KBM-7 (cell line): Measurements from ENCODE around the gene ZNF594.
"Not testable (repeated sequence)": the region's sequence is repeated elsewhere in the genome, so short reads cannot be mapped to it uniquely, and the experiment has no call there.

ENCODE experiments used
- DNase-seq: peaks from one replicate; pipeline ENCODE4 v3.0.0-alpha.2; 2015
- in situ Hi-C: fragments of 300-500 bp; cut with MboI; formaldehyde crosslinking; loops from 2 replicates; pipeline ENCODE4 v1.14.3; 2020; ENCODE audit warnings: low sequenced_read_pairs, low pct_unique_long_range_greater_than_20kb, mixed read lengths

ZNF594 gene

DNA sequence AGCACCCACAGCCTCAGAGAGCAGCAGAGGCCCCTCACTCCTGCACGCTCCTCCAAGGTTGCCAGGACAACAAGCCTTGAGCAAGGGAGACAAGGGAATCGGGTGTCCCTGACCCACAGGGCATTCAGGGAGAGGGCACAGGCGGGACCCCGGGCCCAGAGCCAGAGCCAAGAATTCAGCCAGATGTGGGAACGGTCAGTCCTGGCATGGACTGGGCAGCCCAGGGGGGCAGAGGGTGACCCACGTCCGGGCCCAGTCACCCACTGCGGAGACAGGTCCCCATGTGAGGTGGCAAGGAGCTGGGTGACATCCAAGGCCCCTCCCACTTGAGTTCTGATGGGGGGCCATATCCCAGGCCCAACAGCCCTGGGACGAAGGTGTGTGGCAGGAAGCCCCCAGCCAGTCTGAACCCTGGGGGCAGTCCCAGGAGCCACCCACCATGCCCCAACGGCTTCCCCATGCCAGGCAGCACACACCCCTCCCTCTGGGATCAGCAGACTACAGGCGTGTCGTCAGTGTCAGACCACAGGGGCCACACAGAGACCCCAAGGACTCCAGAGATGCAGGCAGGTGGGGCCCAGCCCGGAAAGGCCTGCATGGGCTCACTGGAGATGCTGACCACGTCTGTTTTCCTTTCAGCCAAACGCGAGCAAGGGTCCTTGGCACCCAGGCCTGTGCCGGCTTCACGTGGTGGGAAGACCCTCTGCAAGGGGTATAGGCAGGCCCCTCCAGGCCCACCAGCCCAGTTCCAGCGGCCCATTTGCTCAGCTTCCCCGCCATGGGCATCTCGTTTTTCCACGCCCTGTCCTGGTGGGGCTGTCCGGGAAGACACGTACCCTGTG lies 52.8 kb downstream of the ZNF594 start:
- in situ Hi-C loops: no loop called here
- no peak for DNase-seq

- in situ Hi-C loops, DNase-seq: not testable (repeated sequence)
Measured at GRCh38 chr17:5138198-5138544, 53.5 kb downstream of the ZNF594 start.

DNA sequence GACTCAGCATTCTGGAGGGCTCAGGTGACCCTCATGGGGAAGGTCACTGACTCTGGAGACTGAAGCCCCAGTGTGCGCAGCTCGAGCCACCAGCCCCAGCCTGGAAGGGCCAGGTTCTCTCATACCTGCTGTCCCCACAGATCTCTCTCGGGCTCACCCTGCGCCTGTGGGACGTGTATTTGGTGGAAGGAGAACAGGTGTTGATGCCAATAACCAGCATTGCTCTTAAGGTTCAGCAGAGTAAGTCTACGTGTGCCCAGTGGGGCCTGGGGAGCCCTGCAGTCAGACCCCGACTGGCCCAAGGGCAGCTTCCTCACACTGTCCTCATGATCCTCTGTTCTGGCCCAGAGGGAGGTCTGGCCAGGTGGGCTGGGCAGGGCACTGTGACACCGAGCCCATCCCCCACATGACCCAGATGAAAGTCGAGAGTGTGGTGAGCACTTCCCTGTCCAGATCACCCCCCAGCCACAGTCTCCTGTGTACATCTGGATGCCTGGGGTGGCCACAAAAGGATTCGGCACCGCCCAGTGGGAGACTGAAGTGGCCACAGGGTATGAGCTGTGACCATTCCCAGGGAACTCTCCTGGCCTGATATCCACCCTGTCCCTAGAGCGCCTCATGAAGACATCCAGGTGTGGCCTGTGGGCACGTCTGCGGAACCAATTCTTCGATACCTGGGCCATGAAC lies 54.0 kb downstream of the ZNF594 start:
- in situ Hi-C loops, DNase-seq: not testable (repeated sequence)

DNA sequence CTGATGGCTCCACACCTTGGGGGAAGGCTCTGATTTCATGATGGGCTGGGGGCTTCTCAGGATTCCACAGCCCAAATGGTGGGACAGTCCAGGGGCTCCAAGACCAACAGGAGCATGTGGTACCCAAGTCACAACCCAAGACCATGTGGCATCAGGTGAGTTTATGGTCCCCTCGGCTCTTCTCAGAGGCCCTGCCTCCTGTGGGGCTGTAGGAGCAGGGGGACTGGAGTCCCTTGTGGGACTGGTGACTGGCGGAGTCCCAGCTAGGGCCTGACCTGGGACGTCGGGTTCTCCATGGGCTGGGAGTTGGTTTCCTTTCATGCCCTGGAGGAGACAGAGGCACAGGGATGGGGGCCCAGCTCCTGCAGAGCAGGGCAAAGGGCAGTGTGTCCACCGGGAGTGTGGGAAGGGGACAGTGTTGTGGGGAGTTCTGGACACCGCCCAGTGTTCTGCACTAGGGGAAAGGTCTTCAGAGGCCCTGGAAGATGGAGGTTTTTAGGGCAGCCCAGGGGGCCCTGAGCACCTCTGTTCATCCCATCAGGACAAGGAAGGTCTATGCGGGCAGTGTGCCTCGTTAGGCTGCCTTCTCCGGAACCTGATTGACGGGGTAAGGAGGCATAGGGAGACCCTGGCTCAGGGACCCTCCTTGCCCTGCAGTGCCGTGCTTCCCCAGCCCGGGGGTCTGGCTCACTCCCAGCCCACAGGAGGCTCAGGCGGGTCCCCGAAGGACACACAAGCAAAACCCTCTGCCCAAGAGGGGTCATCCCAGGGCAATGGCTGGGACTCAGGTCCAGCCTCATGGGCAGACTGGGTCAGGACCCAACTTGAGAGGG lies 54.9 kb downstream of the ZNF594 start:
- in situ Hi-C loops, DNase-seq: not testable (repeated sequence)

DNA sequence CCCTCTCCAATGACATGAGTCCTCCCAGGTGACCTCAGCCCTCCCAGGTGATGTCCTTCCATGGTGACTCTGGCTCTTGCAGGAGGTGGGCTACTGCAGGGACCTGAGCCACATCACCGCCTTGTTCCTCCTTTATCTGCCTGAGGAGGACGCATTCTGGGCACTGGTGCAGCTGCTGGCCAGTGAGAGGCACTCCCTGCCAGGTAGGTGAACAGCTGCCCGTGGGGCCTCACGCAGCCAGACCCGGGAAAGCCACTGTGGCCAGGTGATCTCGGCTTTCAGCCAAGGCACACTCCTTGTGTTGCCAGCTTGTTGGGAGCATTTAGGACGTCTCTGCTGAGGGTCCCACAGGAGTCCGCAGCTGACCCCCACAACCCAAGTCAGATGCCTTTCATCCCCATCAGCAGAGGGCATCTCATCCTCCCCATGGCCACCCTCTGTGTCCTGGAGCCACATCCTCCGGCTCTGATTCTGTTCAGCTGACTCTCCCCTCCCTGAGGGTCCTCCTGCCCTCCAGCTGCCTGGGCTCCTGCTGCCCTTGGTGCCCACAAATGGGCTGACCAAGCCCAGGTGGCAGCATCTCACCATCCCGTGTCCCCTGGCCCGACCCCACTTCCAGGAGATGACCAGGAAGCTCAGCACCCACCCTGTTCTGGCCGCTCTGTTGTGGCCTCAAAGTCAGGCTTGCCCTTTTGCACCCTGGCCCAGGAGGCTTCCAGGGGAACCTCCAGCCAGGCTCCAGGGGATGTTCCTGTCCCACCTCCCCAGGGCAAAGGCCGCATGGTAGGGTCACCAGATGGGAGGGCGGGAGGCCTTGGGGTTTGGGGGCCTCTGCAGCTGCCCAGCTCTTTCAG lies 55.7 kb downstream of the ZNF594 start:
- no peak for DNase-seq
- in situ Hi-C loops: no loop called here

- in situ Hi-C loops, DNase-seq: not testable (repeated sequence)
Measured at GRCh38 chr17:5135131-5135712, 56.4 kb downstream of the ZNF594 start.

- in situ Hi-C loops, DNase-seq: not testable (repeated sequence)
Measured at GRCh38 chr17:5134571-5134970, 57.1 kb downstream of the ZNF594 start.

- in situ Hi-C loops, DNase-seq: not testable (repeated sequence)
Measured at GRCh38 chr17:5133961-5134360, 57.7 kb downstream of the ZNF594 start.

DNA sequence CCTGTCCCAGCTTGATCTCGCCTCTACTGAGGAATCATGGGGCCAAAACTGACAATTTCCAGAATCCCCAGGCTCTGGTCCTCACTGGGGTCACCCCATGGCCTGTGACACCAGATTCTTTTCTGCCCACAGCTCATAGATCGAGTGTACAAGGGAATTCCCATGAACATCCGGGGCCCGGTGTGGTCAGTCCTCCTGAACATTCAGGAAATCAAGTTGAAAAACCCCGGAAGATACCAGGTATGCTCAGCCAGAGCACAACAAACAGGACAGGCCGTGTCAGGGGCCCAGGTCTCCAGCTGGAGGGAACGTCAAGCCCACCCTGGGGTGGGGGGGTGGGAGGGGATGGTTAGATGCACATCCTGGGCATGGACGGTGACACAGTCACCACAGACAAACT lies 58.4 kb downstream of the ZNF594 start:
- no peak for DNase-seq
- in situ Hi-C loops: no loop called here

DNA sequence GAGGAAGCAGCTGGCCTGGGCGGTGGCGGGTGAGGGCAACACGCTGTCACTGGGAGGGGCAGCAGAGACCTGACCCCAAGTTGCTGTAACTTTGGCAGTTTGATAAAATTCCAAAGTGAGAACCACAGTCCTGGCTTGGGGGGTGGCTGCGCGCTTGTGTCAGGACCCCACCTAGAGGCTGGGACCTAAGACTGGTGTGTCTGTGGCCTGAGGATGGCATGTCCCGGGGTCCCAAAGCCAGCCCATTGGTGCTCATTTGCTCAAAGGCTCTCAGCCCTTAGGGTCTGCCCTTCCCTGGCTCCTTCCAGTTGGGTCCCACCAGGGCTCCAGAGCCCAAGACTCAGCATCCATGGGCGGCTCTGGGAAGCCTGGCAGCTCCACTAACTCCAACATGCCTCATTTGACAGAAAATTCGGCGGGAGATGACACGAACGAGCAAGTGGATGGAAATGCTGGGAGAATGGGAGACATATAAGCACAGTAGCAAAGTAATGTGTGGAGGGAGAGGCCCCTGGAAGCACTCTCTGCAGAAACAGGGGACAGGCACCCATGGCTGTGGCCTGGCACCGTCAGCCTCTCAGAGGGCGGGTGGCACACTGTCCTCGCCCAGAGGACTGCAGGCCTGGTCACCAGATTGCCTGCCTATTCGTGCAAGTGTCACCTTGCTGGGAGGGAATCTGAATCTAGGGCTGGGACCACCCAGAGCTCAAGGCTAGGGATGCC lies 59.0 kb downstream of the ZNF594 start:
- in situ Hi-C loops, DNase-seq: not testable (repeated sequence)

- DNase-seq, in situ Hi-C loops: not testable (repeated sequence)
Measured at GRCh38 chr17:5131799-5132502, 59.7 kb downstream of the ZNF594 start.

DNA sequence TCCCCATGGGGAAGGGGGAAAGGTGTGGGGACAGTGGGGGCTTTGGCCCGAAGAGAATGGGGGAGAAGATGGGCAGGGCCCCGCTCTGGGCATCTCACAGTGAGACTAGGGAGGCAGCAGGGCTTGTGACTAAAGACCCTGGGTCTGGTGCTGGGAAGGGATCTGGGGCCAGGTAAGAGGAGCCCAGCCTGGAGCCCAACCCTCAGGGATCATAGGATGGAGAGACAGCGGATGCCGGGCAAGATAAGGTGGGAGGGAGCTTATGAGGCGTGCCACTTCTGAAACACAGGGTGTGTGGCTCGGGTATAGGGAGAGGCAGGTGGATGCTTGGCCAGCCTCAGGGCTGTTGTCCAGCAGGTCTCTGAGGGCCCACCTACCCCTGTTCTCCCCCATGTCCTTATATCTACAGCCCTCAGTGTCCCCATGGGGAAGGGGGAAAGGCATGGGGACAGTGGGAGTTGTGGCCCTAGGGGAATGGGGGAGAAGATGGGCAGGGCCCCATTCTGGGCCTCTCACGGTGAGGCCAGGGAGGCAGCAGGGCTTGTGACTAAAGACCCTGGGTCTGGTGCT lies 60.4 kb downstream of the ZNF594 start:
- no peak for DNase-seq
- in situ Hi-C loops: no loop called here

DNA sequence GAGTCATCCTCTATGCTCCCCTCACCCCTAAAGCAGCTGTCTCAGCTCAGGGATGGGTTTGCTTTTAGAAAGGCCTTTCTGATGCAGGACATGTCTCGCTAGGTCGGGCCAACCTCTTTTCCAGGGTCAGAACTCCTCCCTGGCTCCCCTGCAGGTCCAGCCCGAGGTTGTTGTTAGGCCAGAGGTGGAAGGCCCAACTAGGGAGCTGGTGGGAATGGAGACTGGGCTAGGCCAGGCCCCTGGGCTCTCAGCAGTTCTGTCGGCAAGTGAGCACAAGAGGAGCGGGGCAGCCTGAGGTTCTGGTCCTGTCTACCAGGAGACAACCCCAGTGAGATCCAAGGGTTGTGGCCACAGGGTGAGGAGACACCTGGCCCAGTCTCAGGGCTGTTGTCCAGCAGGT lies 61.0 kb downstream of the ZNF594 start:
- DNase-seq, in situ Hi-C loops: not testable (repeated sequence)

DNA sequence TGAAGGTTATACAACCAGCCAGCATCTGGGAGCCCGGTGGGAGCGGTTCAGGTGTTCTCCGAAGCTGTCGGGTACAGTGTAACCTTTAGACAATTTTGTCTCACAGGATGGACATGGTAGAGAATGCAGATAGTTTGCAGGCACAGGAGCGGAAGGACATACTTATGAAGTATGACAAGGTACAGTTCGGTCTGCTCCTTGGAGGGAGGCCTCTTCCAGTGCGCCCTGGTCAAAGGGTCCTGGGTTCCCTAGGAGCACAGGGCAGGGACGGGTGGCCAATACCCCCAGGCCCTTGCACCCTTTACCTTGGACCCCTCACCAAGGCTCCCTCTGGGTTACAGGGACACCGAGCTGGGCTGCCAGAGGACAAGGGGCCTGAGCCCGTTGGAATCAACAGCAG lies 61.4 kb downstream of the ZNF594 start:
- DNase-seq, in situ Hi-C loops: not testable (repeated sequence)

DNA sequence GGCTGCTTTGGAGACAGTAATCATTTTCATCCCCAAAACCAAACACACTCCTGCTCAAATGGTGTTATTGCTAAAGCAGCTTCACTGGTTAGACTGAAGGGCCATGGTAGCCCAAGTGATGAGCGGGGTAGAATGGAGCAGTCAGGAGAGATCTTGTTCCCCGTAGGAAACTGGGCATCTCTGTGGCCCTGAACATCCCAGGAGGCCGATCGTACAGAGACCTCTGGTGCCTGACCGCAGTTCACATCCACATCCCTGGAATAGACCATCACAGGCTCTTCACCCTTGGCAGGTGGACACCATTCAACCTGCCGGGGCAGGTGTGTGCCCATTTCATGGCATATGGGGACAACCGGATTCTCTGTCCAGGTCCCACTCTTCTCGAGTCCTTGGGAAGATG lies 61.9 kb downstream of the ZNF594 start:
- DNase-seq, in situ Hi-C loops: not testable (repeated sequence)
